Coronary artery (tissue), 2 donors: ENCODE results near the gene PITPNB.

ENCODE experiments used
- DNase-seq: peaks from one replicate; pipeline ENCODE4 v3.0.0-alpha.2; 2017; ENCODE audit warnings: low spot score
- H3K27ac ChIP-seq, 2 donors: fragments of 200-600 bp; sonication (generic); one replicate each; pipeline ENCODE4 v1.5.1; 2016 to 2019
- H3K4me3 ChIP-seq: fragments of 200-600 bp; sonication (generic); 2 replicates; pipeline ENCODE4 v1.5.1; 2016; ENCODE audit warnings: mild to moderate bottlenecking, moderate library complexity
- CTCF ChIP-seq: fragments of 200-600 bp; sonication (generic); IDR thresholded peaks from one replicate; pipeline ENCODE4 v1.5.1; 2019; ENCODE audit warnings: antibody characterized with exemption

Gene PITPNB

DNA sequence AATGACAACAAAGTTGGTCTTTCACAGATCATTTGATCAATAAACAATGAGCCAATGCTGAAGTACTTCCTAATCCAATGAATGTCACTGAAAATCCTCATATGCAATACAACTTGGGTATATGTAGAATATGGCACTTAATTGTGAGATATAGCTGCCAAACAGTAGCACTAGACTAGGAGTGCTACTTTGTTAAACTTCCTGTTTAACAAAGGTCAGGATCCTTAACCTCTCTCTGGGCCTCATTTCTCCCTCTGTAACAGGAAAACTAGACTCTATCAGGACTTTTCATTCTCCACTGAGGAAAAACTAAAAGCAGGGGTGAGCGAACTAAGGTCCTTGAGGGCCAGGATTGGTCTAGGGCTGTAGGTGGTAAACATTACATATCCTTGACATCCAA is 56.1 kb downstream of the PITPNB start:
- H3K4me3 ChIP-seq, result no peak overlapping the region
- peak overlapping the region; percentile 65 to 87 for H3K27ac ChIP-seq
- TF ChIP-seq CTCF, result no peak
- no peak for DNase-seq

DNA sequence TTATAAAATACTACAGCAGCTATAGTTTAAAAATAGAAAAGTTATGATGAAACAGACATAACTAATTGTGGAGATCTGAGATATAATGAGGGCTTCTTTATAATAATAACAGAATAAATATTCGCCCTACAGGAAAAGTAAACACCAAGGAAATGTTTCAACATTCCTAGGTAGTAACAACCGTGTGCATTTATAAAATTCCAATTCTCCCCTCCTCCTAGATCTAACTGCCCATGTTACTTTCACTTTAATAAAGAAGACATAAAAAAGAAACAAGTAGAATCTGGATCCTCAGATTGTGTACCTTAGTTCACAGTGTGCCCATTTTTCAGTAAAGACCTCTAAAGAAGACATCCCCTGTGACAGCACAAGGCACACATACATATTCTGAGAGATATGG is 59.7 kb downstream of the PITPNB start:
- no peak overlapping the region for H3K4me3 ChIP-seq
- no peak for DNase-seq
- TF ChIP-seq CTCF, result no peak
- peak overlapping the region; percentile 18 to 44 for H3K27ac ChIP-seq

- Histone ChIP-seq H3K4me3 (no peak overlapping the region), H3K27ac (no peak overlapping the region)
- TF ChIP-seq CTCF, result no peak
- no peak for DNase-seq
Measured at GRCh38 chr22:27858626-27859025, 60.4 kb downstream of the PITPNB start.

GRCh38 chr22:27857443-27857842 is 61.6 kb downstream of the PITPNB start:
- Histone ChIP-seq H3K27ac (no peak overlapping the region), H3K4me3 (no peak overlapping the region)
- no peak for TF ChIP-seq CTCF
- DNase-seq, result no peak

- Histone ChIP-seq H3K4me3 (no peak overlapping the region), H3K27ac (no peak overlapping the region)
- no peak for TF ChIP-seq CTCF
- DNase-seq, result no peak
Measured at GRCh38 chr22:27856386-27856785, 62.7 kb downstream of the PITPNB start.

DNA sequence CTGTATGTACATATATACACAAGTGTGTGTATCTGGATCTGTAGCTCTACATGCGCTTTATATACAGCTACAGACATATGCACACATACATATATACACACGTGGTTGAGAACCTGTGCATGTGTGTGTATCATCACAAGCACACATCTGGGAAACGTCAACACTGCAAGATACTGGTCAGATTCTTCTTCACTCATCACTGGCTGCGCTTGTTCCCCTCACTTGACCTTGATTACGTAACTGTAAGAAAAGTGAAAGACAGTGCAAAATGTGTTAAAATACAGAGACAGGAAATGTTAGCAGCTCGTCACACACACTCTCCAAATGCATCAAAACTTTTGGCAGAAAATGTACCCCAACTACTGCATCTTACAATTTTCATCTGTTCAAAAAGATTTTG is 65.6 kb downstream of the PITPNB start:
- Histone ChIP-seq H3K4me3 (no peak overlapping the region), H3K27ac (no peak overlapping the region)
- no peak for DNase-seq
- TF ChIP-seq CTCF, result no peak

GRCh38 chr22:27851974-27852746 is 66.9 kb downstream of the PITPNB start:
- no peak for TF ChIP-seq CTCF
- H3K4me3 ChIP-seq, result no peak overlapping the region
- DNase-seq, result no peak
- H3K27ac ChIP-seq, result no peak overlapping the region
